HepG2 (cell line): ENCODE results near the gene AGRP. TPM values are rescaled to one million over a fixed set of nuclear protein-coding genes. Genes with fewer than 3 reads are reported as not detected.

Source experiments
- ARHGAP35 ChIP-seq: sonication (generic); formaldehyde crosslinking; IDR thresholded peaks from 2 replicates; pipeline ENCODE4 v1.9.0; 2022; ENCODE audit warnings: mild to moderate bottlenecking, inconsistent platforms, moderate library complexity, missing genetic modification reagents, borderline replicate concordance
- ARID3A ChIP-seq: IDR thresholded peaks from 2 replicates; pipeline ENCODE4 v1.6.1; 2012; ENCODE audit warnings: low read depth, low read length, improper control_type of control experiment
- ATF7 ChIP-seq, 2 experiments: fragments of 450-650 bp in 1 of 2; sonication (generic) in 1 of 2; formaldehyde crosslinking in 1 of 2; IDR thresholded peaks; 2 replicates each; pipeline versions ENCODE4 v1.4.0 to v1.6.1; 2016 to 2020; ENCODE audit warnings: antibody characterized with exemption in 1 of 2, mild to moderate bottlenecking in 1 of 2, missing genetic modification reagents in 1 of 2
- BORCS8-MEF2B ChIP-seq: sonication (generic); formaldehyde crosslinking; IDR thresholded peaks from 2 replicates; pipeline ENCODE4 v1.8.0; 2022; ENCODE audit warnings: mild to moderate bottlenecking, missing genetic modification reagents
- CTCF ChIP-seq: sonication (generic); formaldehyde crosslinking; IDR thresholded peaks from 2 replicates; pipeline ENCODE4 v1.5.0; 2020; ENCODE audit warnings: mild to moderate bottlenecking, missing genetic modification reagents, moderate library complexity
- HNF4A ChIP-seq: sonication (generic); formaldehyde crosslinking; IDR thresholded peaks from 2 replicates; pipeline ENCODE4 v1.4.0; 2020; ENCODE audit warnings: missing genetic modification reagents
- HOXA3 ChIP-seq: sonication (generic); formaldehyde crosslinking; IDR thresholded peaks from 2 replicates; pipeline ENCODE4 v1.5.0; 2020; ENCODE audit warnings: missing genetic modification reagents
- IRF9 ChIP-seq: sonication (generic); formaldehyde crosslinking; IDR thresholded peaks from 2 replicates; pipeline ENCODE4 v1.8.0; 2022; ENCODE audit warnings: missing genetic modification reagents, mild to moderate bottlenecking, borderline replicate concordance
- MYC ChIP-seq: sonication (generic); formaldehyde crosslinking; IDR thresholded peaks from 2 replicates; pipeline ENCODE4 v1.9.0; 2021; ENCODE audit warnings: missing genetic modification reagents, borderline replicate concordance
- PHF20 ChIP-seq: sonication (generic); formaldehyde crosslinking; IDR thresholded peaks from 2 replicates; pipeline ENCODE4 v1.5.0; 2020; ENCODE audit warnings: mild to moderate bottlenecking, missing genetic modification reagents
- RAD21 ChIP-seq: fragments of 450-650 bp; formaldehyde crosslinking; IDR thresholded peaks from 2 replicates; pipeline ENCODE4 v1.5.0; 2020; ENCODE audit warnings: mild to moderate bottlenecking
- REPIN1 ChIP-seq: sonication (generic); formaldehyde crosslinking; IDR thresholded peaks from 2 replicates; pipeline ENCODE4 v1.8.0; 2022; ENCODE audit warnings: missing genetic modification reagents, low read depth, mild to moderate bottlenecking, borderline replicate concordance
- SNAPC2 ChIP-seq: sonication (generic); formaldehyde crosslinking; IDR thresholded peaks from 2 replicates; pipeline ENCODE4 v1.8.1; 2022; ENCODE audit warnings: mild to moderate bottlenecking, missing genetic modification reagents
- SPEN ChIP-seq: sonication (generic); formaldehyde crosslinking; IDR thresholded peaks from 2 replicates; pipeline ENCODE4 v1.5.1; 2020; ENCODE audit warnings: low read depth, mild to moderate bottlenecking, missing genetic modification reagents
- STAG1 ChIP-seq: sonication (generic); formaldehyde crosslinking; IDR thresholded peaks from 2 replicates; pipeline ENCODE4 v1.4.0; 2020; ENCODE audit warnings: missing genetic modification reagents
- TFAP4 ChIP-seq: sonication (generic); IDR thresholded peaks from 2 replicates; pipeline ENCODE4 v1.6.1; 2016; ENCODE audit warnings: low read depth, borderline replicate concordance
- ZBTB7B ChIP-seq: sonication (generic); formaldehyde crosslinking; IDR thresholded peaks from 2 replicates; pipeline ENCODE4 v1.4.0; 2020; ENCODE audit warnings: missing genetic modification reagents
- ZFP82 ChIP-seq: sonication (generic); formaldehyde crosslinking; IDR thresholded peaks from 2 replicates; pipeline ENCODE4 v1.5.1; 2020; ENCODE audit warnings: mild to moderate bottlenecking, missing genetic modification reagents, borderline replicate concordance
- ZMYM4 ChIP-seq: sonication (generic); formaldehyde crosslinking; IDR thresholded peaks from 2 replicates; pipeline ENCODE4 v1.8.1; 2023; ENCODE audit warnings: mild to moderate bottlenecking, missing genetic modification reagents
- ZNF292 ChIP-seq: sonication (generic); formaldehyde crosslinking; IDR thresholded peaks from 2 replicates; pipeline ENCODE4 v1.8.1; 2022; ENCODE audit warnings: mild to moderate bottlenecking, low read depth, missing genetic modification reagents, borderline replicate concordance
- ZNF564 ChIP-seq: sonication (generic); formaldehyde crosslinking; IDR thresholded peaks from 2 replicates; pipeline ENCODE4 v1.8.1; 2023; ENCODE audit warnings: mild to moderate bottlenecking, missing genetic modification reagents
- ZNF597 ChIP-seq: sonication (generic); formaldehyde crosslinking; IDR thresholded peaks from 2 replicates; pipeline ENCODE4 v1.5.0; 2020; ENCODE audit warnings: missing genetic modification reagents
- ZNF709 ChIP-seq: sonication (generic); formaldehyde crosslinking; IDR thresholded peaks from 2 replicates; pipeline ENCODE4 v1.5.0; 2020; ENCODE audit warnings: mild to moderate bottlenecking, missing genetic modification reagents
- polyA plus RNA-seq, 8 experiments: library from polyadenylated mRNA; depleted of rRNA in 3 of 8; stranded (reverse) in 7 of 8; unstranded in 1 of 8; fragments of >200 nt; fragmentation: Illumina TruSeq in 4 of 8; extraction: Trizol in 4 of 8; gene quantifications; 2 replicates each; pipeline versions ENCODE4 v1.2.1 to v1.2.3, GENCODE V29; 2011 to 2016; ENCODE audit warnings: low read depth in 4 of 8, missing spikeins in 1 of 8, mixed read lengths in 1 of 8; ENCODE audit not compliant: insufficient read depth in 1 of 8
- total RNA-seq, 5 experiments: library from RNA; depleted of rRNA; stranded (reverse); fragments of >200 nt; fragmentation: Illumina TruSeq; extraction: Trizol; gene quantifications; 2 replicates each; pipeline ENCODE4 v1.2.3, GENCODE V29; 2016; ENCODE audit warnings: low read depth in 1 of 5

AGRP gene
- total and polyA plus RNA-seq, 2 of the 13 experiments (the other 11 are each of a cell fraction or from before 2014, with no cell fraction given) = not detected

GRCh38 chr16:67447508-67448076 is 35.8 kb downstream of the AGRP start (continued):
- peak; percentile 93 for TF ChIP-seq CTCF (CRISPR knock-in tag)
- TF ChIP-seq PHF20 = 0 out of 2 replicates have a peak, but pooled peaks have one; percentile 27
- peak; percentile 47; the same call in 1 of the 2 replicates for TF ChIP-seq ZBTB7B (CRISPR knock-in tag)
- TF ChIP-seq MYC (CRISPR knock-in tag) = 0 out of 2 replicates have a peak, but pooled peaks have one; percentile 15
- TF ChIP-seq ZNF597 (CRISPR knock-in tag) = no peak
- peak; percentile 58; the same call in 1 of the 2 replicates for TF ChIP-seq IRF9 (CRISPR knock-in tag)
- peak; percentile 3; the same call in 1 of the 2 replicates for TF ChIP-seq BORCS8-MEF2B (CRISPR knock-in tag)
- peak; percentile 34; the same call in 1 of the 2 replicates for TF ChIP-seq TFAP4
- 0 out of 2 replicates have a peak, but pooled peaks have one; percentile 12 for TF ChIP-seq ARID3A
- peak; percentile 45; the same call in 1 of the 2 replicates for TF ChIP-seq HOXA3
- peak; percentile 44; the same call in 1 of the 2 replicates for TF ChIP-seq ZMYM4
- 0 out of 2 replicates have a peak, but pooled peaks have one; percentile 15 for TF ChIP-seq HNF4A (CRISPR knock-in tag)
- TF ChIP-seq REPIN1 = 0 out of 2 replicates have a peak, but pooled peaks have one; percentile 63
- no peak for TF ChIP-seq ZNF709
- no peak for TF ChIP-seq SPEN (CRISPR knock-in tag)
- TF ChIP-seq ZFP82 (CRISPR knock-in tag) = no peak
- TF ChIP-seq RAD21 (CRISPR knock-in tag) = peak; percentile 76
- no peak for TF ChIP-seq ARHGAP35 (CRISPR knock-in tag)
- no peak for TF ChIP-seq ATF7 (IDR thresholded peaks at IDR 0.05)
- no peak for TF ChIP-seq ATF7 (CRISPR knock-in tag; IDR thresholded peaks at IDR 0.05)
- TF ChIP-seq STAG1 = peak; percentile 73
- TF ChIP-seq ZNF564 (CRISPR knock-in tag) = 0 out of 2 replicates have a peak, but pooled peaks have one; percentile 9
- no peak for TF ChIP-seq SNAPC2 (CRISPR knock-in tag)
- TF ChIP-seq ZNF292 = peak; percentile 50; the same call in 1 of the 2 replicates
